ENCODE measurements around the gene CANX. TPM values are rescaled to one million over a fixed set of nuclear protein-coding genes. Genes with fewer than 3 reads are reported as not detected.
A peak's percentile ranks its signal among the peaks of the same experiment; 100 is the strongest.

CANX gene
- total and polyA plus RNA-seq, 2 of the 13 experiments (the other 11 are each of a cell fraction or from before 2014, with no cell fraction given): 477 to 680 TPM

DNA sequence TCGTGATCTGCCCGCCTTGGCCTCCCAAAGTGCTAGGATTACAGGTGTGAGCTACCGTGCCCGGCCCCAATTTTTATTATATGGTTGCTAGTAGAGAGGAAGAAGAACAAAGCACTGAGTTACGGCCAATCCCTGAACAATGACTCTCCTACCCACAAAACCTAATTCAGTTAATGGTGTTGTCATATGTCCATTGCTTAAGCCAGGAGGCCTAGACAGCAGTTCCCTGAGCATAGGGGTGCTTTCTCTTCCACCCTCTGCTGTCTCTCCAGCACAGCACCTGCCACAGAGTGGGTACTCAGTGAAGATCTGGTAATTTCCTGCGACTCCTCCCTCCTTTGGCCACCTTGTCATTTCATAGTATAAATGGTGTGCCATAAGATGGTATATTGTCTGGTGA is 73.6 kb downstream of the CANX start (continued):
- TF ChIP-seq ZNF562 (CRISPR knock-in tag; IDR thresholded peaks at IDR 0.05; ENCODE audit: borderline replicate concordance): no peak
- TF ChIP-seq AGO1 (IDR thresholded peaks at IDR 0.05; ENCODE audit: low read depth, low read length, poor library complexity, severe bottlenecking): no peak

DNA sequence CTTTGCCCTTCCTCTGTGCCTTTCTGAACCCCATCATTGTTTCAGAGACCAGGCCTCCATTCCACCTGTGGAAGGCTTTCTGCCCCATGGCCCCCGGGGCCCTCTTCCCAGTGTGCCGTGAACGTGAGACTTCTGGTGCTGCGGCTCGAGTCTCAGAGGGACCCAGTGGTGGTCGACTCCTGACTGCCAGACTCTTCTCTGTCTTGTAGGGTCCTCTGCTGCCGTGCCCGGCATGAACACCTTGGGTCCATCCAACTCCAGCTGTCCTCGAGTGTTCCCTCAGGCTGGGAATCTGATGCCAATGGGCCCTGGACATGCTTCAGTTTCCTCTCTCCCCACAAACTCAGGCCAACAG is 74.9 kb downstream of the CANX start:
- no peak for DNase-seq (ENCODE audit: low spot score)
- ATAC-seq: no peak
- WGBS (ENCODE audit: low lambda C conversion rate): 100% methylated on average over 4 of the region's 9 CpGs
- Histone ChIP-seq H2AFZ (ENCODE audit: low read length) (no peak overlapping the region), H3K27me3 (ENCODE audit: control insufficient read depth in 1 of 2, insufficient read depth in 2 of 2, low read length in 2 of 2) (no peaks in the 10 kb centered on the region), H3K27ac (ENCODE audit: extremely low read length, insufficient read depth, low read length) (no peak overlapping the region), H3K9me3 (ENCODE audit: low read length) (no peaks in the 10 kb centered on the region), H3K4me2 (ENCODE audit: low read depth, low read length) (no peak overlapping the region), H3K79me2 (ENCODE audit: insufficient read depth, low read length) (no peaks in the 10 kb centered on the region), H3K36me3 (replicated peaks in 1 of 2; ENCODE audit: control insufficient read depth in 1 of 2, insufficient read depth in 2 of 2, low read length in 2 of 2) (peaks cover 36 to 87% of the 10 kb centered on the region in 2 experiments), H3K4me3 (replicated peaks in 1 of 3; ENCODE audit: insufficient read depth in 1 of 3, low read depth in 2 of 3, low read length in 3 of 3) (no peak overlapping the region), H4K20me1 (ENCODE audit: insufficient read depth, low read length) (no peaks in the 10 kb centered on the region), H3K4me1 (ENCODE audit: insufficient read depth, low read length) (no peaks in the 10 kb centered on the region), H3K9ac (ENCODE audit: insufficient read depth, low read depth, low read length) (no peak overlapping the region)
- no peak for FAIRE-seq
- intact Hi-C loops (cut with micrococcal nuclease; ENCODE audit: unreplicated experiment) (no loop called here), in situ Hi-C loops (cut with HindIII; ENCODE audit: extremely low pct_ligation_motif_present, low pct_unique_long_range_greater_than_20kb) (loop anchor here (25.0 kb wide), 1 partner anchor 314 kb away; no protein-coding TSS in a partner anchor)
- BruUV-seq (replicated peaks): no TSS peak
- POLR2A ChIA-PET: no interaction called here
- TF ChIP-seq ZNF136 (CRISPR knock-in tag; IDR thresholded peaks at IDR 0.05; ENCODE audit: low read depth) (no peak), ZNF543 (CRISPR knock-in tag; IDR thresholded peaks at IDR 0.05) (no peak), SRSF4 (IDR thresholded peaks at IDR 0.05; ENCODE audit: low read depth, low read length, poor library complexity, severe bottlenecking) (no peak), ZNF10 (CRISPR knock-in tag; IDR thresholded peaks at IDR 0.05; ENCODE audit: borderline replicate concordance, low read depth) (no peak)
- CTCF ChIA-PET (ENCODE audit: low intra/inter-chr PET ratio, low total read pairs): no interaction called here

DNA sequence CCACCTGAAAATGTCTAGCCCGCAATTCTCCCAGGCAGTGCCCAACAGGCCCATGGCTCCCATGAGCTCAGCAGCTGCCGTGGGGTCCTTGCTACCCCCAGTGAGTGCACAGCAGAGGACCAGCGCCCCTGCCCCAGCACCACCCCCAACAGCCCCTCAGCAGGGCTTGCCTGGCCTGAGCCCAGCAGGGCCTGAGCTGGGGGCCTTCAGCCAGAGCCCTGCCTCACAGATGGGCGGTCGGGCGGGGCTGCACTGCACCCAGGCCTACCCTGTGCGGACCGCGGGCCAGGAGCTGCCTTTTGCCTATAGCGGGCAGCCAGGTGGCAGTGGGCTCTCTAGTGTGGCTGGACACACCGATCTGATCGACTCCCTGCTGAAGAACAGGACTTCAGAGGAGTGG is 75.7 kb downstream of the CANX start:
- 100% methylated on average over 2 of the region's 12 CpGs for WGBS (ENCODE audit: low lambda C conversion rate)
- no peak overlapping the region for H3K4me3 ChIP-seq (replicated peaks in 1 of 3; ENCODE audit: insufficient read depth in 1 of 3, low read depth in 2 of 3, low read length in 3 of 3)
- ATAC-seq: peak; percentile 31; the same call in 1 of the 3 replicates
- no peaks in the 10 kb centered on the region for H3K27me3 ChIP-seq (ENCODE audit: control insufficient read depth in 1 of 2, insufficient read depth in 2 of 2, low read length in 2 of 2)
- in situ Hi-C loops (cut with HindIII; ENCODE audit: extremely low pct_ligation_motif_present, low pct_unique_long_range_greater_than_20kb) (loop anchor here (25.0 kb wide), 1 partner anchor 313 kb away; no protein-coding TSS in a partner anchor), intact Hi-C loops (cut with micrococcal nuclease; ENCODE audit: unreplicated experiment) (no loop called here)
- POLR2A ChIA-PET: no interaction called here
- no peak overlapping the region for H3K27ac ChIP-seq (ENCODE audit: extremely low read length, insufficient read depth, low read length)
- H3K36me3 ChIP-seq (replicated peaks in 1 of 2; ENCODE audit: control insufficient read depth in 1 of 2, insufficient read depth in 2 of 2, low read length in 2 of 2): peaks cover 30 to 81% of the 10 kb centered on the region in 2 experiments
- H3K9me3 ChIP-seq (ENCODE audit: low read length): no peaks in the 10 kb centered on the region
- H3K9ac ChIP-seq (ENCODE audit: insufficient read depth, low read depth, low read length): no peak overlapping the region
- no TSS peak for BruUV-seq (replicated peaks)
- no peak overlapping the region for H2AFZ ChIP-seq (ENCODE audit: low read length)
- TF ChIP-seq AGO2 (optimal IDR thresholded peaks at IDR 0.05; ENCODE audit: low read depth, low read length) (peak; percentile 38), GFI1 (CRISPR knock-in tag; IDR thresholded peaks at IDR 0.05; ENCODE audit: borderline replicate concordance) (no peak), NFYC (CRISPR knock-in tag; IDR thresholded peaks at IDR 0.05) (no peak), CENPX (CRISPR knock-in tag; IDR thresholded peaks at IDR 0.05) (no peak), TBX3 (IDR thresholded peaks at IDR 0.05; ENCODE audit: borderline replicate concordance) (no peak), YEATS4 (CRISPR knock-in tag; IDR thresholded peaks at IDR 0.05; ENCODE audit: borderline replicate concordance) (no peak), CENPT (CRISPR knock-in tag; IDR thresholded peaks at IDR 0.05; ENCODE audit: low read depth) (no peak)
- no peak for FAIRE-seq
- DNase-seq (ENCODE audit: low spot score): no peak
- CTCF ChIA-PET (ENCODE audit: low intra/inter-chr PET ratio, low total read pairs): no interaction called here
- H3K79me2 ChIP-seq (ENCODE audit: insufficient read depth, low read length): no peaks in the 10 kb centered on the region
- H4K20me1 ChIP-seq (ENCODE audit: insufficient read depth, low read length): no peaks in the 10 kb centered on the region
- no peaks in the 10 kb centered on the region for H3K4me1 ChIP-seq (ENCODE audit: insufficient read depth, low read length)
- H3K4me2 ChIP-seq (ENCODE audit: low read depth, low read length): no peak overlapping the region

Data from HepG2 (cell line).